BJ (cell line): ENCODE data around the gene ESYT3. TPM values are rescaled to one million over a fixed set of nuclear protein-coding genes. Genes with fewer than 3 reads are reported as not detected.

ENCODE experiments used
- CTCF ChIA-PET: fragments of 350-600 bp; formaldehyde crosslinking; extraction: SDS; loops from one replicate; lab custom pipeline; 2021; ENCODE audit warnings: antibody characterized with exemption, inconsistent platforms; lab: Yijun Ruan, JAX
- POLR2A ChIA-PET: fragments of 300-600 bp; sonication (Branson Sonifier 250); formaldehyde crosslinking; extraction: SDS; loops from one replicate; lab custom pipeline; 2021; ENCODE audit warnings: antibody characterized with exemption; lab: Charles Lee
- DNase-seq: peaks from one replicate; pipeline ENCODE4 v3.0.0-alpha.2; 2011; ENCODE audit warnings: low read depth
- H3K27me3 ChIP-seq: 2 replicates; pipeline ENCODE4 v1.6.0; 2011; ENCODE audit warnings: low read length; ENCODE audit not compliant: control insufficient read depth, insufficient read depth
- H3K36me3 ChIP-seq: 2 replicates; pipeline ENCODE4 v1.5.1; 2011; ENCODE audit warnings: low read length; ENCODE audit not compliant: control insufficient read depth, insufficient read depth
- H3K4me3 ChIP-seq: 2 replicates; pipeline ENCODE4 v1.5.1; 2011; ENCODE audit warnings: low read depth, mild to moderate bottlenecking, control low read depth, low read length
- CTCF ChIP-seq: IDR thresholded peaks from 2 replicates; pipeline ENCODE4 v1.5.1; 2011; ENCODE audit warnings: low read depth, mild to moderate bottlenecking, control low read depth, inconsistent platforms, low read length, moderate library complexity; ENCODE audit not compliant: insufficient read depth
- polyA plus RNA-seq: library from polyadenylated mRNA; depleted of rRNA; stranded (reverse); fragments of >200 nt; gene quantifications from 2 replicates; pipeline ENCODE4 v1.2.3, GENCODE V29; 2011

ESYT3 gene
- polyA plus RNA-seq, 1 experiment = 0.09 TPM

GRCh38 chr3:138437281-138437680 is 2.9 kb downstream of the ESYT3 start:
- ChIA-PET CTCF (interaction anchor here (1.5 kb wide), 1 partner anchor 479 kb away, joined by 7 read pairs; no protein-coding TSS in a partner anchor), POLR2A (no interaction called here)
- Histone ChIP-seq H3K36me3 (no peaks in the 10 kb centered on the region), H3K4me3 (no peak overlapping the region), H3K27me3 (peaks cover 23% of the 10 kb centered on the region)
- no peak for TF ChIP-seq CTCF
- no peak for DNase-seq

GRCh38 chr3:138438896-138439295 is 4.5 kb downstream of the ESYT3 start:
- no peak for DNase-seq
- peaks cover 14% of the 10 kb centered on the region for H3K27me3 ChIP-seq
- no peak overlapping the region for H3K4me3 ChIP-seq
- CTCF ChIA-PET = interaction anchor here (0.7 to 1.9 kb wide), 6 partner anchors 12 to 156 kb away, joined by 3 to 7 read pairs (median 4); no protein-coding TSS in a partner anchor
- TF ChIP-seq CTCF = no peak
- POLR2A ChIA-PET = no interaction called here
- no peaks in the 10 kb centered on the region for H3K36me3 ChIP-seq

GRCh38 chr3:138439646-138440045 is 5.2 kb downstream of the ESYT3 start:
- TF ChIP-seq CTCF = no peak
- CTCF ChIA-PET = interaction anchor here (0.8 to 1.9 kb wide), 7 partner anchors 13 to 484 kb away, joined by 3 to 7 read pairs (median 5); no protein-coding TSS in a partner anchor
- DNase-seq = no peak
- POLR2A ChIA-PET = no interaction called here
- no peaks in the 10 kb centered on the region for H3K36me3 ChIP-seq
- H3K4me3 ChIP-seq = no peak overlapping the region
- peaks cover 10% of the 10 kb centered on the region for H3K27me3 ChIP-seq

- no peak for DNase-seq
- Histone ChIP-seq H3K4me3 (no peak overlapping the region), H3K36me3 (no peaks in the 10 kb centered on the region), H3K27me3 (peaks cover 6% of the 10 kb centered on the region)
- POLR2A ChIA-PET = no interaction called here
- no peak for TF ChIP-seq CTCF
- CTCF ChIA-PET = interaction anchor here (0.8 to 1.9 kb wide), 3 partner anchors 22 to 483 kb away, joined by 3 to 5 read pairs (median 5); no protein-coding TSS in a partner anchor
Measured at GRCh38 chr3:138440121-138440521, 5.7 kb downstream of the ESYT3 start.

- TF ChIP-seq CTCF = no peak
- H3K36me3 ChIP-seq = no peaks in the 10 kb centered on the region
- ChIA-PET CTCF (interaction anchor here (1.4 to 1.9 kb wide), 2 partner anchors 23 to 109 kb away, joined by 5 read pairs; no protein-coding TSS in a partner anchor), POLR2A (no interaction called here)
- no peak for DNase-seq
- peaks cover 5% of the 10 kb centered on the region; the same call in 1 of the 2 replicates for H3K27me3 ChIP-seq
- no peak overlapping the region for H3K4me3 ChIP-seq
Measured at GRCh38 chr3:138440596-138440995, 6.2 kb downstream of the ESYT3 start.
